KMS-11 (cell line): ENCODE measurements around the gene PCP2.

Experiments used
- H2AFZ ChIP-seq: fragments of 200-600 bp; sonication (generic); 2 replicates; pipeline ENCODE4 v1.6.1; 2016; ENCODE audit warnings: antibody characterized with exemption, mixed run types, low read depth
- H3K27ac ChIP-seq: fragments of 200-600 bp; sonication (generic); 2 replicates; pipeline ENCODE4 v1.6.1; 2016; ENCODE audit warnings: mild to moderate bottlenecking, mixed run types
- H3K27me3 ChIP-seq: fragments of 200-600 bp; sonication (generic); 2 replicates; pipeline ENCODE4 v1.6.1; 2017; ENCODE audit warnings: mild to moderate bottlenecking, low read depth, mixed run types, moderate library complexity; ENCODE audit not compliant: insufficient read depth
- H3K36me3 ChIP-seq: fragments of 200-600 bp; sonication (generic); 2 replicates; pipeline ENCODE4 v1.6.1; 2017; ENCODE audit warnings: mild to moderate bottlenecking, mixed run types; ENCODE audit not compliant: insufficient read depth
- H3K4me1 ChIP-seq: fragments of 200-600 bp; sonication (generic); 2 replicates; pipeline ENCODE4 v1.6.1; 2016; ENCODE audit warnings: mild to moderate bottlenecking, low read depth, mixed run types; ENCODE audit not compliant: poor library complexity, severe bottlenecking
- H3K4me2 ChIP-seq: fragments of 200-600 bp; sonication (generic); 2 replicates; pipeline ENCODE4 v1.7.0; 2016; ENCODE audit warnings: mild to moderate bottlenecking, mixed run types
- H3K4me3 ChIP-seq: fragments of 200-600 bp; sonication (generic); IDR thresholded peaks from 2 replicates; pipeline ENCODE4 v1.6.1; 2017; ENCODE audit warnings: low read depth, low read length, mixed read lengths; ENCODE audit not compliant: insufficient read depth
- H3K79me2 ChIP-seq: fragments of 200-600 bp; sonication (generic); 2 replicates; pipeline ENCODE4 v1.6.1; 2016; ENCODE audit warnings: low read depth, mixed run types; ENCODE audit not compliant: insufficient read depth
- H3K9ac ChIP-seq: fragments of 200-600 bp; sonication (generic); 2 replicates; pipeline ENCODE4 v1.6.1; 2016; ENCODE audit warnings: mild to moderate bottlenecking, mixed run types
- H4K20me1 ChIP-seq: fragments of 200-600 bp; sonication (generic); 2 replicates; pipeline ENCODE4 v1.6.1; 2016; ENCODE audit warnings: mild to moderate bottlenecking, mixed run types; ENCODE audit not compliant: insufficient read depth
- TF ChIP-seq, protein P1 (sequence below): fragments of 200-600 bp; sonication (generic); conservative IDR thresholded peaks from 2 replicates; pipeline ENCODE4 v1.6.1; 2017; ENCODE audit warnings: low read depth, mild to moderate bottlenecking, antibody characterized with exemption, low read length, moderate library complexity, mixed read lengths

PCP2 gene

DNA sequence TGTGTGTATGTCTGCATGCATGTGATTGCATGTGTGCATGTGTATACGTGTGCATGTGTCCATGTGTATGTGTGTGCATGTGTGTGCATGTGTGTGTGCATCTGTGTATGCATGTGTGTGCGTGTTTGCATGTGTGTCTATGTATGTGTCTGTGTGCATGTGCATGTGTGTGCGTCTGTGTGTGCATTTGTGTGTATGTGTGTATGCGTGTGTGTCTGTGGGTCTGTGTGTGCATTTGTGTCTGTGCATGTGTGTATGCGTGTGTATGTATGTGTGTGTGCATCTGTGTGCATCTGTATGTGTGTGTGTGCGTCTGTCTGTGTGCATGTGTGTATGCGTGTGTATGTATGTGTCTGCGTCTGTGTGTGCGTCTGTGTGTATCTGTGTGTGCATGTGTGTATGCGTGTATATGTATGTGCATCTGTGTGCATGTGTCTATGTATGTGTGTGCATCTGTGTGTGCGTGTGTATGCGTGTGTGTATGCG is 6.4 kb upstream of the PCP2 start:
- Histone ChIP-seq H4K20me1 (no peaks in the 10 kb centered on the region), H3K79me2 (no peaks in the 10 kb centered on the region), H3K4me3 (no peak overlapping the region), H3K9ac (no peak overlapping the region), H3K4me2 (no peak overlapping the region), H3K36me3 (no peaks in the 10 kb centered on the region), H3K4me1 (peaks cover 4% of the 10 kb centered on the region), H3K27me3 (no peaks in the 10 kb centered on the region), H2AFZ (no peak overlapping the region), H3K27ac (no peak overlapping the region)
- TF ChIP-seq, protein P1, sequence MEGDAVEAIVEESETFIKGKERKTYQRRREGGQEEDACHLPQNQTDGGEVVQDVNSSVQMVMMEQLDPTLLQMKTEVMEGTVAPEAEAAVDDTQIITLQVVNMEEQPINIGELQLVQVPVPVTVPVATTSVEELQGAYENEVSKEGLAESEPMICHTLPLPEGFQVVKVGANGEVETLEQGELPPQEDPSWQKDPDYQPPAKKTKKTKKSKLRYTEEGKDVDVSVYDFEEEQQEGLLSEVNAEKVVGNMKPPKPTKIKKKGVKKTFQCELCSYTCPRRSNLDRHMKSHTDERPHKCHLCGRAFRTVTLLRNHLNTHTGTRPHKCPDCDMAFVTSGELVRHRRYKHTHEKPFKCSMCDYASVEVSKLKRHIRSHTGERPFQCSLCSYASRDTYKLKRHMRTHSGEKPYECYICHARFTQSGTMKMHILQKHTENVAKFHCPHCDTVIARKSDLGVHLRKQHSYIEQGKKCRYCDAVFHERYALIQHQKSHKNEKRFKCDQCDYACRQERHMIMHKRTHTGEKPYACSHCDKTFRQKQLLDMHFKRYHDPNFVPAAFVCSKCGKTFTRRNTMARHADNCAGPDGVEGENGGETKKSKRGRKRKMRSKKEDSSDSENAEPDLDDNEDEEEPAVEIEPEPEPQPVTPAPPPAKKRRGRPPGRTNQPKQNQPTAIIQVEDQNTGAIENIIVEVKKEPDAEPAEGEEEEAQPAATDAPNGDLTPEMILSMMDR: no peak

DNA sequence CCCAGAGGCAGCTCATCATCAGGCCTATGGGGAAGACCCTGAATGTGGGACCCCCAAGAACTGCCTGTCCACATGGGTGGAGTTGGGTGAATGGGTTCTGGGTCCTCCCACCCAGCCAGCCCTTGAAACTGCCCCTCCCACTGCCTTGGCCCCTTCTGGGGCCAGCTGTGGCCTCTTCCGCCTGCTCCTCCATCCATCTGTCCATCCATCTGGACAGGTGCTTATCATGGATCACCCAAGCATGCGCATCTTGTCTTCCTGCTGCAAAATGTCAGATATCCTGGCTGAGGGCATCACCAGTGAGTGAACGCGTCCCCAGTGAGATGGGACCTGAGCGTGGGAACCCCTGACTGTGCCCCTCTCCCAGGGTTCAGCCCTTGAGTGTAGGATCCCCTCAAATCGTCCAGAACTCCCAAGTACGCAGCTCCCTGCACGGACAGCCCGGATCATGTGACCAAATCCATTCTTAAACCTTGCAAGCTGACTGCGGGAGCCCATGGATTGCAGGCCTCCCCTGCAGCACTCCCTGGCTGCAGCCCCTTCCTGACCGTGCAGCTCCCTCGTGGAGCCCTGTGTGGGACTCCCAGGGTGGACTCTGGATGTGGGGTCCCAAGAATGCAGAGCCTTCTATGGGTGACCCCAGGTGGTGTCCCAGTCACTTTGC is 5.4 kb upstream of the PCP2 start:
- no peaks in the 10 kb centered on the region for H3K79me2 ChIP-seq
- TF ChIP-seq, protein P1: no peak

DNA sequence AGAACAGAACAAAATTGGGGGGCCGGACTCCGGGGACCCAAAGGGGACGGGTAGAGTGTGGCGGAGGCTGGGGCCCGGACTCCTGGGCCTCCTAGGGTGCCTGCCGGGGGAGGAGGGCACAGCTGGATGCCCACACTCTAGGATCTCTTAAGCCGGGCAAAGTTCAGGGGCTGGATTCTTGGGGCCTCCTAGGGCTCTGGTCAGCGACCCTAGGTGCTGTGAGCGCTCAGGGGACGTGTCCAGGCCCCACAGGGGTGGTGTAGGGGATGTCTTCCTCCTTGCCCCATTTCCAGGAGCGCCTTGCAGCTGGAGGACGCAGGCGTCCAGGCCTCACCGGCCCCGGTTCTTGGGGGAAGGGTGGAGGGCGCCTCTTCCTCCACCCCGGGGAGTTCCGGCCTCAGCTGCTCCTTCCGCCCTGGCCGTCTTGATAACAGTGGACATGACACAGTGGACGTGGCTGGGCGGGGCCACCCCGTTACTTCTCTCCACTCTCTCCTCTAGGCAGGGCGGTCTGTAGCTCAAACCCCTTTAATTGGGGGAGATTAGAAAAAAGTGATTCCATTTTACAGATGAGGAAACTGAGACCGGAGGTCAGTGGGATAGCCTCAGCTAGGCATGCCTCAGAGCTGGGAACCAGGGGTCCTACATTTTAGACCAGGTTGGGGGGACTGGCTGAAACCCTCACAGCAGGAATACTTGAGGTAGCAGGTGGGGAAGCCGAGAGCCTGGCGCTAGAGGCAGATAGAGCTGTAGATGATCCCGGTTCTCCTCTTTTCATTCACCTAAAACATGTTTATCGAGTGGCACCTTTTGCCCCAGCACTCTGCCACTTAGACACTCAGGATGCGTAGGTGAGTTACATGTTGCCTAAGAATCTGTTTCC is 4.1 kb upstream of the PCP2 start:
- peaks cover 4% of the 10 kb centered on the region for H3K4me1 ChIP-seq
- peak overlapping the region; percentile 78; the same call in 1 of the 2 replicates for H2AFZ ChIP-seq
- H3K36me3 ChIP-seq: no peaks in the 10 kb centered on the region
- H3K79me2 ChIP-seq: no peaks in the 10 kb centered on the region
- no peaks in the 10 kb centered on the region for H3K27me3 ChIP-seq
- H3K4me2 ChIP-seq: peak overlapping the region; percentile 68
- TF ChIP-seq, protein P1: no peak
- H3K4me3 ChIP-seq: no peak overlapping the region
- H3K9ac ChIP-seq: peak overlapping the region; percentile 61; the same call in 1 of the 2 replicates
- H4K20me1 ChIP-seq: no peaks in the 10 kb centered on the region
- no peak overlapping the region for H3K27ac ChIP-seq

More for the DNA sequence above, 5.4 kb upstream of the PCP2 start:
- Histone ChIP-seq H3K4me2 (no peak overlapping the region), H3K27ac (no peak overlapping the region), H4K20me1 (no peaks in the 10 kb centered on the region), H3K4me1 (peaks cover 4% of the 10 kb centered on the region), H3K4me3 (no peak overlapping the region), H3K27me3 (no peaks in the 10 kb centered on the region), H3K36me3 (no peaks in the 10 kb centered on the region), H3K9ac (no peak overlapping the region), H2AFZ (no peak overlapping the region)

DNA sequence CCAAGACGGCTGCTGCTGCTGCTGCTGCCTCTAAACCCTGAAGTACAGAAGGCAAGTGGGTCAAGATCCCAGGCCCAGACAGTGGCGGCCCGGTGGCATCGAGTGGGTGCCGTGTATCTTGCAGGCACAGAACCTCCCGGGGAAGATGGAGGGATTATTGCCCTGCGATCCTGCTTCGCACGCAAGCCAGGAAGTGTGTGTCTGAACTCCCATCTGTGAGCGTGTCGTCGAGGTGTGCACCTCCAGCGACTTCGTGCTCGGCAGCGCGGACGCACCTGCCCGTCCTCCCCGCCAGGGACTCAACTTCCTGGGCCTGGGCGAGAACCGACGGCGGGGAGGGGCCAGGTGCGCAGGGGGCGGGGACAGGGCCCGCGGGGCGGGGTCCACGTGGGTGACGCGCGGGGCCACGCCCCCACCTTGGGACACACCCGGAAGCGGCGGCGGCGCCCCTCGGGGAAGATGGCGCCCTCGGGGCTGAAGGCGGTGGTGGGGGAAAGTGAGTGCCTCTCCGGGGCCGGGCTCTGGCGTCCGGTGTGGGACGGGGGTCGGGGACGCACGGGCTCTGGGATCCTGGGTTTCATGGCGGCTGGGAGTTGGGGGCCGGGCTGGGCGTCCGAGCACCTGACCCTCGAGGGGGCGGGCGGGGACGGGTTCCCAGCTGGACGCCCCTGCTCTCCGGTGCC is 3.3 kb upstream of the PCP2 start, which contains the start of gene STXBP2:
TSS of gene STXBP2 (plus strand) at position 420 of the 683 bp plus-strand sequence. CDS start at position 460, 40 bp downstream.
- peak within 1 kb of the TSS; percentile 61; the same call in 1 of the 2 replicates for H3K9ac ChIP-seq
- no peaks in the 10 kb centered on the region for H3K27me3 ChIP-seq
- no peaks in the 10 kb centered on the region for H4K20me1 ChIP-seq
- H2AFZ ChIP-seq: peak within 1 kb of the TSS; percentile 78
- no peaks in the 10 kb centered on the region for H3K36me3 ChIP-seq
- no peak within 1 kb of the TSS for H3K27ac ChIP-seq
- no peak within 1 kb of the TSS for H3K4me3 ChIP-seq
- TF ChIP-seq, protein P1: no peak
- peaks cover 4% of the 10 kb centered on the region for H3K4me1 ChIP-seq
- H3K79me2 ChIP-seq: no peaks in the 10 kb centered on the region
- H3K4me2 ChIP-seq: peak within 1 kb of the TSS; percentile 68
